Glutamatergic neuron (in vitro differentiated cells): Measurements from ENCODE around the gene MMRN2. TPM values are rescaled to one million over a fixed set of nuclear protein-coding genes. Genes with fewer than 3 reads are reported as not detected.
"Not testable (repeated sequence)": the region's sequence is repeated elsewhere in the genome, so short reads cannot be mapped to it uniquely, and the experiment has no call there.

Experiments used
- DNase-seq: peaks from one replicate; pipeline ENCODE4 v3.0.0; 2022
- H3K27ac Mint-ChIP-seq: one replicate; pipeline ENCODE4 v1.8.0; 2020; ENCODE audit warnings: mild to moderate bottlenecking, mixed read lengths, inconsistent platforms; ENCODE audit not compliant: unreplicated experiment
- H3K27me3 Mint-ChIP-seq: one replicate; pipeline ENCODE4 v1.8.0; 2020; ENCODE audit warnings: mild to moderate bottlenecking, moderate library complexity, mixed read lengths, inconsistent platforms; ENCODE audit not compliant: unreplicated experiment
- H3K36me3 Mint-ChIP-seq: one replicate; pipeline ENCODE4 v1.8.0; 2020; ENCODE audit warnings: mild to moderate bottlenecking, mixed read lengths, inconsistent platforms; ENCODE audit not compliant: unreplicated experiment
- H3K4me1 Mint-ChIP-seq: one replicate; pipeline ENCODE4 v1.8.0; 2020; ENCODE audit warnings: mild to moderate bottlenecking, low read depth, mixed read lengths, inconsistent platforms; ENCODE audit not compliant: unreplicated experiment
- H3K4me3 Mint-ChIP-seq: one replicate; pipeline ENCODE4 v1.8.0; 2020; ENCODE audit warnings: mild to moderate bottlenecking, mixed read lengths, inconsistent platforms; ENCODE audit not compliant: unreplicated experiment
- H3K9me3 Mint-ChIP-seq: one replicate; pipeline ENCODE4 v1.8.0; 2020; ENCODE audit warnings: mild to moderate bottlenecking, moderate library complexity, mixed read lengths, inconsistent platforms; ENCODE audit not compliant: unreplicated experiment
- long read RNA-seq: library from polyadenylated mRNA; unstranded; transcript quantifications from one replicate; pipeline ENCODE4 v2.0.0, GENCODE V29; 2020; ENCODE audit not compliant: unreplicated experiment
- total RNA-seq: library from RNA; stranded (reverse); fragmentation: NEBNext Ultra II Directional; extraction: Animal tissue kit (Norgen Biotek cat#: 25700); gene quantifications from one replicate; pipeline ENCODE4 v1.2.1, GENCODE V29; 2021; ENCODE audit not compliant: unreplicated experiment
- TF ChIP-seq, protein P1 (sequence below): fragments of 200-600 bp; sonication (generic); IDR thresholded peaks from one replicate; pipeline ENCODE4 v1.5.0; 2021; ENCODE audit not compliant: partially characterized antibody, unreplicated experiment

The MMRN2 gene, protein sequence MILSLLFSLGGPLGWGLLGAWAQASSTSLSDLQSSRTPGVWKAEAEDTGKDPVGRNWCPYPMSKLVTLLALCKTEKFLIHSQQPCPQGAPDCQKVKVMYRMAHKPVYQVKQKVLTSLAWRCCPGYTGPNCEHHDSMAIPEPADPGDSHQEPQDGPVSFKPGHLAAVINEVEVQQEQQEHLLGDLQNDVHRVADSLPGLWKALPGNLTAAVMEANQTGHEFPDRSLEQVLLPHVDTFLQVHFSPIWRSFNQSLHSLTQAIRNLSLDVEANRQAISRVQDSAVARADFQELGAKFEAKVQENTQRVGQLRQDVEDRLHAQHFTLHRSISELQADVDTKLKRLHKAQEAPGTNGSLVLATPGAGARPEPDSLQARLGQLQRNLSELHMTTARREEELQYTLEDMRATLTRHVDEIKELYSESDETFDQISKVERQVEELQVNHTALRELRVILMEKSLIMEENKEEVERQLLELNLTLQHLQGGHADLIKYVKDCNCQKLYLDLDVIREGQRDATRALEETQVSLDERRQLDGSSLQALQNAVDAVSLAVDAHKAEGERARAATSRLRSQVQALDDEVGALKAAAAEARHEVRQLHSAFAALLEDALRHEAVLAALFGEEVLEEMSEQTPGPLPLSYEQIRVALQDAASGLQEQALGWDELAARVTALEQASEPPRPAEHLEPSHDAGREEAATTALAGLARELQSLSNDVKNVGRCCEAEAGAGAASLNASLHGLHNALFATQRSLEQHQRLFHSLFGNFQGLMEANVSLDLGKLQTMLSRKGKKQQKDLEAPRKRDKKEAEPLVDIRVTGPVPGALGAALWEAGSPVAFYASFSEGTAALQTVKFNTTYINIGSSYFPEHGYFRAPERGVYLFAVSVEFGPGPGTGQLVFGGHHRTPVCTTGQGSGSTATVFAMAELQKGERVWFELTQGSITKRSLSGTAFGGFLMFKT
- 5.4 TPM for total RNA-seq
- long read RNA-seq, full-length matches to known transcripts, result 1 of 1 reads
- long read RNA-seq, partial matches to known transcripts, result 0 of 1 reads
- long read RNA-seq, other reads (novel, unspliced or antisense), result 0 of 1 reads

DNA sequence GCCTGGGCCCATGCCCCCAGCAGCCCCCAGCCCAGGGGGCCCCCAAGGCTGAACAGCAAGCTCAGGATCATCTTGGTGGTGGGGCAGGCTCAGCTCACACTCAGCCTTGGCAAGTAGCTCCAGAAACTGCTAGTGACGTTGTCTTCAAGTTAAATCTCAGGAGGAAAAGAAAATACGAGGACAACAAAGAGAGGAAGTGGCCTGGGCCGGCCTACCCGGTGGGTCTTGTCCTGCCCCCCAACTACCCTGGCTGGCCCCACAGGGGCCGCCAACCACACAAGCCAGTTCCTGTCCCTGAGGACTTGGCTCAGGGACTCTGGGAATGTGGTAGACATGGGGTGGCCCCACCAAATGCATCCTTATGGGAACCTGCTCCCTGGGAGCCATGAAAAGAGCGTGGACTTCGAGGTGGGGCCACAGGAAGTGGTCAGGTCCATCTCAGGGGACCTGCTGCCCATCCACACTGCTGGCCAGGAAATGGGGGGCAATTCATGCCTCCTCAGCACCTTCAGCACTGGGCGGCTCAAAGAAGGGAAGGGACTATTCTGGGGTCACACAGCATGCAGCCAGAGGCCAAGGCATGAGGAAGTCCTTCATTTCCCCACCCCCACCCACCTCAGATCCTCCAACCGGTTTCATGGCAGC, at the start of gene MMRN2:
MMRN2 (minus strand) TSS at position 145 of the 645 bp plus-strand sequence; CDS start at position 71, 74 bp downstream.
- DNase-seq, result no peak
- Mint-ChIP-seq H3K9me3 (peaks cover 13% of the 10 kb centered on the region), H3K27ac (peak within 1 kb of the TSS; percentile 99), H3K36me3 (peaks cover 3% of the 10 kb centered on the region), H3K27me3 (peaks cover 16% of the 10 kb centered on the region), H3K4me1 (peaks cover 24% of the 10 kb centered on the region), H3K4me3 (peak within 1 kb of the TSS; percentile 92)
- TF ChIP-seq, protein P1, sequence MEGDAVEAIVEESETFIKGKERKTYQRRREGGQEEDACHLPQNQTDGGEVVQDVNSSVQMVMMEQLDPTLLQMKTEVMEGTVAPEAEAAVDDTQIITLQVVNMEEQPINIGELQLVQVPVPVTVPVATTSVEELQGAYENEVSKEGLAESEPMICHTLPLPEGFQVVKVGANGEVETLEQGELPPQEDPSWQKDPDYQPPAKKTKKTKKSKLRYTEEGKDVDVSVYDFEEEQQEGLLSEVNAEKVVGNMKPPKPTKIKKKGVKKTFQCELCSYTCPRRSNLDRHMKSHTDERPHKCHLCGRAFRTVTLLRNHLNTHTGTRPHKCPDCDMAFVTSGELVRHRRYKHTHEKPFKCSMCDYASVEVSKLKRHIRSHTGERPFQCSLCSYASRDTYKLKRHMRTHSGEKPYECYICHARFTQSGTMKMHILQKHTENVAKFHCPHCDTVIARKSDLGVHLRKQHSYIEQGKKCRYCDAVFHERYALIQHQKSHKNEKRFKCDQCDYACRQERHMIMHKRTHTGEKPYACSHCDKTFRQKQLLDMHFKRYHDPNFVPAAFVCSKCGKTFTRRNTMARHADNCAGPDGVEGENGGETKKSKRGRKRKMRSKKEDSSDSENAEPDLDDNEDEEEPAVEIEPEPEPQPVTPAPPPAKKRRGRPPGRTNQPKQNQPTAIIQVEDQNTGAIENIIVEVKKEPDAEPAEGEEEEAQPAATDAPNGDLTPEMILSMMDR, result no peak

DNA sequence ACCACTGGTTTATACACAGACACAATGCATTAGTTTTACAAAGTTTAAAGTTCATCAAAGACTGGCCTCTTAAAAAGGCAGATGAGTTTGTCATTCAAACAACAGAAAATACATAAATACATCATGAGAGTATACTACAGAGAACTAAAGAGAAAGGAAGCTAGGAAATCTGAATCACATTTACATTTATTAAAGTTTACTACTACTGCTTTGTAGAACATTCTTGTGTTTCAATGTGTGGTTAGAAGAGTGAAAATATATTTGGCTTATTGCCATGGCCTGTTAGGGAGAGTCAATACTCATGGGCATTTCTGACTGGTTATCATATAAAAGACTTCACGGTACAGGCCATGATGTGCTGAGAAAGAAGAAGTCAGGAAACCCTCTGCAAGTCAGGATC, 49.7 kb upstream of the MMRN2 start:
- not testable (repeated sequence) for H3K36me3 Mint-ChIP-seq, H3K9me3 Mint-ChIP-seq, H3K4me1 Mint-ChIP-seq, H3K27me3 Mint-ChIP-seq, H3K27ac Mint-ChIP-seq, DNase-seq, H3K4me3 Mint-ChIP-seq

DNA sequence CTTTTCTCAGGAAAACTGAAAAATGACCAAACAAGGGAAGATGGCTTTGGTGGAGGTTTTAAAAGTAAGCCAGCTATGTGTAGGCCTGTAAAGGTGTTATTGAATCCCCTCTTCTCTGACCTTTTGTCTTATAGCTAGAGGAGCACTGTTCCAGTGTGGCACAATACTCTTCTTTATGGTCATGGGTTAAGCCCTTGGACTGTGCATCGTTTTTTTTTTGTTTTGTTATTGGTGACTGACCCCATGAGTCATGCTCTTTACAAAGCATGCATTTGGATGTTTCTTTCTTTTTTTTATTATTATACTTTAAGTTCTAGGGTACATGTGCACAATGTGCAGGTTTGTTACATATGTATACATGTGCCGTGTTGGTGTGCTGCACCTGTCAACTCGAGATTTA, 43.1 kb upstream of the MMRN2 start:
- TF ChIP-seq, protein P1, result no peak

DNA sequence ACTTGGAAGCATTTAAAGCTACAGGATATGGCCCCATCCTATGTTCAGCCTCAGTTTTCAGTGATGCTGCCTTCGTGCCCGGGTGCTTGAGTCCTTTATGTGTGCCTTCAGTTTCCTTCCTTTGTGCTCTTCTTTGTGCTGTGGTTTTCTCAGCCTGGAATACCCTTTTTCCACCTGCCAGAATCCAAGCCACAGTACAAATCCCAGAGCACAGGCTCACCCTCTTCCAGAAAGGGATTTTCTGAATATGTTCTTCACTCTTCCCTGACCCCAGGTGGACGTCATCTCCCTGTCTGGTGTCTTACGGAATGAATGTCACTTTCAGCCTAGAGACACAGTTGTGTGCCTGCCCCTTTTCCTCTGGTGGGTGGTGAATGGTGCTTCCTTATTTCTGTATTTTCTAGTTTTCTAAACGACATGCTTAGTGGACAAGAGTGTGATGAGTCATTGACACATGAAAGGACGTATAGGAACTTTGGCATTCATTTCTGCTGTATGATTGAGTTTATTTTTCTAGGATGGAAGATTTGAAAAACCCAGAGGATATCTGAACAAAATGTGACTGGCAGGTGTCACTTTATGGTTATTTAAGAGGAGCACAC, 42.5 kb upstream of the MMRN2 start:
- not testable (repeated sequence) for H3K27me3 Mint-ChIP-seq, H3K27ac Mint-ChIP-seq, H3K36me3 Mint-ChIP-seq, DNase-seq, H3K4me3 Mint-ChIP-seq, H3K9me3 Mint-ChIP-seq, H3K4me1 Mint-ChIP-seq

More for the DNA sequence above, 43.1 kb upstream of the MMRN2 start:
- H3K27ac Mint-ChIP-seq, result no peak overlapping the region
- H3K36me3 Mint-ChIP-seq, result no peaks in the 10 kb centered on the region
- DNase-seq, result no peak
- H3K9me3 Mint-ChIP-seq, result no peaks in the 10 kb centered on the region
- H3K4me1 Mint-ChIP-seq, result no peaks in the 10 kb centered on the region
- H3K4me3 Mint-ChIP-seq, result no peak overlapping the region
- H3K27me3 Mint-ChIP-seq, result no peaks in the 10 kb centered on the region

DNA sequence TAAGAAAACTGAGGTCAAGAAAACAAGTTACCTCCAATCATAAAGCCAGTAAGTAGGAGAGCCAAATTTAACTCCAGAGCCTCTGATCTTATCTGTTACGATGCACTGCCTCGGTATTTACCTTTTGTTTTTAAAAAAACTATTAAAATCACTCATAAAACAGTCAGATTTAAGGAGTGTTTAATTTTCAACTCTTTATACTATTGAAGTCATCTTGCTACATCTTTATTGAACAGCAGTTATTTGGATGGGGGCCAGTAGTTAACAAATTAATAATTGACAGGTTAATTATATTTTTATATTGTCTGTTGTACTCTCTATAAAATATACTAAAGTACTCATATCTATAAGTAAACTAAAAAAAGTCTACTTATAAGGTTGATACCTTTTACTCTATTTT, 35.5 kb upstream of the MMRN2 start:
- Mint-ChIP-seq H3K9me3 (peaks cover 1% of the 10 kb centered on the region), H3K27me3 (no peaks in the 10 kb centered on the region), H3K27ac (no peak overlapping the region), H3K4me1 (no peaks in the 10 kb centered on the region), H3K4me3 (no peak overlapping the region), H3K36me3 (no peaks in the 10 kb centered on the region)
- DNase-seq, result no peak
- TF ChIP-seq, protein P1, result no peak
